Measurements from ENCODE around the gene ADAMTS16.

Gene ADAMTS16

GRCh38 chr5:5289537-5289936, 149.4 kb downstream of the ADAMTS16 start:
- no peak for DNase-seq

DNA sequence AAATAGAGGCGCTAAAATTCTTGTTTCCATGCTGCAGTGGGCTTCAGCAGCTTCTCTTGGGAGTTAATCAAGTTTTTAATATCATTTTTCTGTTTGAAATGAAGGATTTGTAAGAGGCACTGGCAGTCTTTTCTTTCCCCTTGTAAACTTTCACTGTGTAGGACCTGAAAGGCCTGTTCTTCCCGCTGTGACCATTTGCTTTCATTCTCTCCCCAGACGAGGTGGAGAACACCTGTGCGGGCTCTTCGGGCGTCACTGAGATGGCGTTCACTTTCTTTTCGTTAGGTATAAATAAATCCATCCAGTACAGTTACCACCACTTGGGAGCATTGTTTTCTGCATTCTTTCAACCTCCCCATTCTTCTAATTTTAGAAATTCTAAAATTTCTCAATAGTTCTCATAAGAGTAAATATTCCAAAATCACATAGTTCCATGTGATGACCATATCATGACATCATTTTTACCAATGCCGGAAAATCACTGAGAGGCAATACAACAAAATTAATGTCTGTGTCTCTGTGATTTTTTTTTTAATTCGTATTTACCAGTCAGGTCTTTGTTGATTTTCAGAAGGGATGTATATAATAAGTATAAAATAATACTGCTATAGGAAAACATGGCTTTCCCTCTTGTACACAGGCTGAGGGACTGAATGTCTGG, 150.7 kb downstream of the ADAMTS16 start:
- DNase-seq: no peak

DNA sequence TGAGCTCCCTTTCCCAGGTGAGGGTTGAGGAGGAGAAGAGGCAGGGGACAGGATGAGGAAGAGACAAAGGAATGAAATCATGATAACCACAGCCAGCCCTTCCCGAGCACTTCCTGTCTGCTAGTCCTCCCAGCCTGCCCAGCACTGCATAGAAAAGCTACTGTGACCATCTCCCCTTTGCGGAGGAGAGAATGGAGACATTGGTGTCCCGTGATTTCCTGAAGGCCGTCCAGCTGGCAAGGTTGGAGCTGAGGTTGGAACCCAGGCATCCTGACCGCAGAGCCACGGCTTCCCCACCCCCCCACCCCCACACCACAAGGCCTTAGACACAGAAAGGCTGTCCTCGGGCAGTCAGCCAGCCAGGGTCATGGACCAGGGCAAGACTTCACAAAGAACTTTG, 151.2 kb downstream of the ADAMTS16 start:
- no peak for DNase-seq

GRCh38 chr5:5293029-5293428, 152.9 kb downstream of the ADAMTS16 start:
- no peak for DNase-seq

GRCh38 chr5:5294429-5294828, 154.3 kb downstream of the ADAMTS16 start:
- no peak for DNase-seq

DNA sequence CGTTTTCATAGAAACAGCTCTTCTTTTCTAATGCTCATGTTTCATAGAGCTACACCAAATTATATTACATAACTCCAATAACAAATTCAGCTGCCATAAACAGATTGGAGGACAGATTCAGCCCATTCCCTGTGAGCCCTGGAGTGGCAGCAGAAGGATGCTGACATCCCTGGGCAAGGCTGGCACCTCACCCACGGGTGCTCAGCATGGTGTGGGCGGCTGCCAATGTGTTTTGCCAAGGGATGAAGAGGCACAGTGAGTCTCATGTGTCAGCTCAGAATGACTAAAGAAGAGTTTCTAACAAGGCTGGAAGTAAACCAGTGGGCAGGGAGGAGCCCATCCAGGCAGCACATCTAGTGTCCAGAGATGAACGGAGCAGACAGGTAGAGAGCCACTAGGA, 155.2 kb downstream of the ADAMTS16 start:
- no peak for DNase-seq

GRCh38 chr5:5296051-5296450, 155.9 kb downstream of the ADAMTS16 start:
- no peak for DNase-seq

- DNase-seq: no peak
Observed at GRCh38 chr5:5297432-5298067, 157.4 kb downstream of the ADAMTS16 start.

DNA sequence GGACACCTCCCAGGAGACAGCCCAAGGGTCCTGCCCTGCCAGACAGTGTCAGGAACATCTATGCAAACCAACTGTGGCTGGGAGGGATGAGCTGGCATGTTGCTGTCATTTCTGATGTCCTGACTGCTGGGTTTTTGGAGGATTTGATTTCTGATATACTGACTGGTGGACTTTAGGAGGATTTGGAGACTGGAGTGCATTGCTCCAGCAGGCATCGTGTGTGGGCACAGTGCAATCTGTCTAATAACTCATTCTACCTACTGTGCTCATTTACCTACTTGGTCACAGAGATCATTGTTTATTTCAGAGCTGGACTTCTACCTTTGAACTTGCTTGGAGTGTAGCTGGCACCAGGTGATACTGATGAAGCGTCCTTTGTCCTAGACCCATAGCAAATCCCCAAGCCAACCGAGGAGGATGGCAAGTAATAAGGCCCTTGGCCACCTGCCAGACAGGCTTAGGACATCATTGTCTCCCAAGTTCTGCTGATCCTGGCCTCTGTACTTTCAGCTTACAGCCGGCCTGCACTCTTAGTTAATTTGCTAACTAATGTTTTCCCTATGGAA, 158.0 kb downstream of the ADAMTS16 start:
- DNase-seq: no peak

DNA sequence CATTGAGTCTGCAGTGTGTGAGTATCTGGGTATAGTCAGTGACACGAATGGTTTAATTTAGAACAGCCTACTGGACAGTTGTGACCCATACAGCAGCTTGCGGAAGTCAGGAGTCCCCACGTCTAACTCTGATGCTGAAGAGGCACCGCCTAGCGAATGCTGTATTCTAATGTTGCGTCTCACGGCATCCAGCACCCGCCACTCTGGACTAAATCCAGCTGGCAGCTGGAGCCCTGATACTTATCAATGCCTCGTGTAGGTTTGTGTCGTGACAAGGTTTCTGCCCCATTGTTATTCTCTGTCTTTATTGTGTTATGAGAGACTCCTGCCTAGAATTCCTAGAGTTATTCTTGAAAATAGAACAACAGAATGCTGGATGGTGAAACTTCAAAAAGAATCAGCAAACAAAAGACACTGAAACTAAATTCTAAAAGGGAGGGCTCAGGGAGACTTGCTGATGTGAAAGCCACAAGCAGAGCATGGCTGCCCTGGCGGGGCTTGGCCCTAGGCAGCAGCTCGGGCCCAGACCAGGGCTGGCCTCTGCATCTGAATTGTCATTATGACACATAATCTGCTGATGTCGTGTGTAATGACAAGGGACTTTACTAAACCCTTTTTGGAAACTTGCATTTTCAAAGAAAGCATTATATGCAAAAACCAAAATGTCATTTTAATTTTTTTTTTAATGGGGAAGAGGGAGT, 158.9 kb downstream of the ADAMTS16 start:
- DNase-seq: no peak

- DNase-seq: no peak
Observed at GRCh38 chr5:5301176-5301575, 161.0 kb downstream of the ADAMTS16 start.

- no peak for DNase-seq
Observed at GRCh38 chr5:5302201-5302600, 162.1 kb downstream of the ADAMTS16 start.

DNA sequence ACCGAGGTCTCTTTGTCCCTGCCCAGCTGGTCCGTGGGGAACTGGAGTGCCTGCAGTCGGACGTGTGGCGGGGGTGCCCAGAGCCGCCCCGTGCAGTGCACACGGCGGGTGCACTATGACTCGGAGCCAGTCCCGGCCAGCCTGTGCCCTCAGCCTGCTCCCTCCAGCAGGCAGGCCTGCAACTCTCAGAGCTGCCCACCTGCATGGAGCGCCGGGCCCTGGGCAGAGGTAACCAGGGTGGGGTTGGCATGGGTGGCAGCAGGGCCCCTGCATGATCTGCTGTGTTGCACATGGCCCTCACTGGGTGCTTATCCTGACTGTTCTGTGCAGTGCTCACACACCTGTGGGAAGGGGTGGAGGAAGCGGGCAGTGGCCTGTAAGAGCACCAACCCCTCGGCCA, 163.1 kb downstream of the ADAMTS16 start:
- DNase-seq: no peak

GRCh38 chr5:5304361-5305020, 164.4 kb downstream of the ADAMTS16 start:
- DNase-seq: no peak

DNA sequence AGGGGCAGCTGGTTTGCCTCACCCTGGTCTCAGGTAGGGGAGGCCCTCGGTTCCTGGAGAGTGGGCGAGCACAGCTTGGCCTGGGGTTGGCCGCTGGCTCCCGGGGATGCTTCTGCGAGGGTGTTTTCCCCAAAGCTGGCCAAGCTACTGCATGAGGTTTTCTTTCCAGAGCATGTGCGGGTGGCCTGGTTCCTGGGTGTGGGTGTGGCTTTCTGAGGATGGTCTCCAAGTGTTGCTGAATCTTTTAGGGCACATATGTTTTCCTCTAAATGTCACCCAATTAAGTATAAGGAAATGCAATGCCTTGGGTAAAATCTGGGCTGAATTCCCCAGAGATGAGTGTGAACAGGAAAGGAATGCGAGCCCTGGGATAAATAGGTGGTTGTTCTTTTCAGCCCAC, 166.6 kb downstream of the ADAMTS16 start:
- no peak for DNase-seq

DNA sequence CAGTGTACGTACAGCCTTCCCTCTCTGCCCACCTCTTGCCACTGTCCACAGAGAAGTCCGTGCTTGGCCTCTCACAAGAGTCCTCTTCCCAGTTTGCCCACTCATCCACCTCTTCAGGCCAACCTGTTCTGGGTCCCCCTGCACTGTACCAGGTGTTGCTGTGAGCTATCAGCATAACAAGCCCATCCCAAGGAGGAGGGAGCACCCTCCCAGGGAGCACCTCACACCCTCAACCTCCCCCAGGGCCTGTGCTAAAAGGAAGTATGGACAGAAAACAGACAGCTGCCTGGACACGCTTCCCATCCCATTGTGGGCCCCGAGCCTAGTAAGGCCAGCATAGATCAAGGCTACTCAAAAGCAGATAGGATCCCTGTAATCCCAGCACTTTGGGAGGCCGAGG, 168.2 kb downstream of the ADAMTS16 start:
- no peak for DNase-seq

- no peak for DNase-seq
Observed at GRCh38 chr5:5309645-5310044, 169.5 kb downstream of the ADAMTS16 start.

DNA sequence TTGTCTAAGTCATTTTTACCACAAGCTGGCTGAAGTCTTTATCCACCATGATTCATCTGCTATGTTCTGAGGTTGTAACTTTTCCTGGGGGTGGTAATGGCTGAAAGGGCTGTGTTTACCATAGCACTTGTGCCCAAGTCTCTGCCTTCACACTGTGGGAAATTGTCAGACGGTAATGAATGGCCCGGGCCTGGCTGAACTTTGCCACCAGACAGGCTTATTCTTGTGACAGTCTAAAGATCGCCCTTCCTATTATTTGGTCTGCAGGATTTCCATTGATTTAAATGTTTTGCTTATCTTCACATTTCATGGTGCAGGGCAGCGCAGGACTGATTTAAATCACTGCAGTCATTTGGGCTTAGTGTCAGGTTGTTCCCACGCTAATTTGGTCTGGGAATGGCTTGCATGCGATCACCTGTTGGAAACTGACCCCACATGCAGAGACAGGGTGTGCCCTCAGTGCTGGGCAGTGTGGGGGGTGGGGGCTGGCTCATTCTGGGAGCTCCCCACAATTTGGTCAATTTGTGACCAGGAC, 173.0 kb downstream of the ADAMTS16 start:
- DNase-seq: no peak

DNA sequence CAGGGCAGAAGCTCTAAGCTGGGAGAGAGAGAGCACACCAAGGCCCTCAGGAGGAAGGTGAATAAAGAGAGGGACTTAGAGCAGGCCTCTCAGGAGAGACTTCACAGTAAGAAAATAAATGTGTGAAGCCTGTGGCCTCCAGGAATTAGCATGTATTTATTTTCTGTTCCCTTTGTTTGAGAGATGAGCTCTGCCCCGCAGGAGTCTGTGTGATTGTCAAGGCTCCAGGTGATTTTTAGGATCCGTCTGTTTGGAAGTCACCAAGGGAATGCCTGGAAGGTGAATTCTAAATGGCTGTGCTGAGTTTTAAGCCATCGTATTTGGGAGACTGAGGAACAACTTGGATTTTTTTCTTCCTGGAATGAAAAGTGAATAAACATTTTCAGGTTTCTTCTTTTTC, 174.0 kb downstream of the ADAMTS16 start:
- DNase-seq: no peak

GRCh38 chr5:5314626-5315025, 174.5 kb downstream of the ADAMTS16 start:
- DNase-seq: no peak

DNA sequence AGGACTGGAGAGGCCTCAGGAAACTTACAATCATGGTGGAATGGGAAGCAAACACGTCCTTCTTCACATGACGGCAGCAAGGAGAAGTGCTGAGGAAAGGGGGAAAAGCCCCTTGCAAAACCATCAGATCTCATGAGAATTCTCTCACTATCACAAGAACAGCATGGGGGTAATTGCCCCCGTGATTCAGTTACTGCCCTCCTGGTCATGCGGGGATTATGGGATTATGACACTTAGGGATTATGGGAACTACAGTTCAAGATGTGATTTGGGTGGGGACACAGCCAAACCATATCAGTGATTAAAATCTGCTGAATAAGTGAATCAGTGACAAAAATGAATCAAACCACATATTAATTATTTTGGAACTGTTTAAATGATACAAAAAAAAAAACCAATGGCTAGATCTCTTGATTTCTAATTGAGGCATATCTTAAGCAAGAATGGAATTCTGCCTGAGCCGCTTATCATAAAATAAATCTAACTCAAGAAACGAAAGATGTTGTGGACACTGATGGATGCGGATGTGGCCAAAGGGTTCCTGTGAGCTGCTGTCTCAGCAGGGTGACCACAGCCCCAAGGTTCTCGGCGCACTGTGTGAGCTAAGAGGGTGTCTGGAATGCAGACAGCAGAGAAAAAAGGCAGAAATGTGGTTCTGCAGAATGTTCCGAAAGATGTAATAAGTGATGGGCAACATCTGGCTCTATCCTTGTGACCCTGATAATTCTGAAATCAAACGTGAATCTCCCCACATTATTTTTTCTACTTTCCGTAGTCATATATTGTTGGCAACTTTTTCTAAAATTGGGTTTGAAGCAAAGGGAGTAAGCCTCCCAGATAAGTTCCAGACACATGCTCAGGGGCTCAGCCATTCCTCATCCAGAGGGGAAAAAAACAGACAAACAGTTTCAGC, 175.2 kb downstream of the ADAMTS16 start:
- no peak for DNase-seq

DNA sequence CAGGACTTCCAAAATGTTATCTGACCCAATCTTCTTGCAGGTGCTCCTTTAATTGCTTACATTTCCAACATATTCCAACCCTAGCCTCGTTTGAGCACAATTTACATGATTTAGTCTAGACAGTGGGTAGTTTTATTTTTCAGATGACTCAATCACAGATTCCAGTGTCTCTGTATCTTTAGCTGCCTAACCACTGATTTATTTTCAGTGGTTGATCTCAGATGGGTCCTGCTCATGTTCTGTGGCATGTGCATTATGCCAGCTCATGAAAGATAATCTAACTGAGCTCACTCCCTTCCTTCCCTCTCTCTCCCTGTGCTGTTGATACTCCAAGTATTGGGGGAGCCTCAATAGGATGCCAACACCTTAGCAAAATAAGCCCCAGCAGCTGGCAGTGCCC, 176.2 kb downstream of the ADAMTS16 start:
- no peak for DNase-seq

All from NCI-H2029 treated with DMSO at 0.1 percent for 48 hours (cell line).